CD4-positive, alpha-beta T cell treated with Interferon alpha-2 for 1 hour (primary cell): ENCODE measurements around the gene SPINK1.
"Not testable (repeated sequence)": the region's sequence is repeated elsewhere in the genome, so short reads cannot be mapped to it uniquely, and the experiment has no call there.

Experiments
- DNase-seq, 2 donors: peaks; one replicate each; pipeline ENCODE4 v3.0.0-alpha.2; 2020 to 2022

SPINK1 gene

DNA sequence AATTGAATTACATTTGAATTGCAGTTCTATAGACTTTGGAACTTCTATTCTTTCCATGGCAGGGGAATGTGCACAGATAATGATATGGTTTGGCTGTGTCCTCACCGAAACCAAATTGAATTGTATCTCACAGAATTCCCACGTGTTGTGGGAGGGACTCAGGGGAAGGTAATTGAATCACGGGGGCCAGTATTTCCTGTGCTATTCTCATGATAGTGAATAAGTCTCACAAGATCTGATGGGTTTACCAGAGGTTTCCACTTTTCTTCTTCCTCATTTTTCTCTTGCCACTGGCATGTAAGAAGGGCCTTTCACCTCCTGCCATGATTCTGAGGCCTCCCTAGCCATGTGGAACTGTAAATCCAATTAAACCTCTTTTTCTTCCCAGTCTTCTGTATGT lies 28.3 kb downstream of the SPINK1 start:
- not testable (repeated sequence) for DNase-seq

DNA sequence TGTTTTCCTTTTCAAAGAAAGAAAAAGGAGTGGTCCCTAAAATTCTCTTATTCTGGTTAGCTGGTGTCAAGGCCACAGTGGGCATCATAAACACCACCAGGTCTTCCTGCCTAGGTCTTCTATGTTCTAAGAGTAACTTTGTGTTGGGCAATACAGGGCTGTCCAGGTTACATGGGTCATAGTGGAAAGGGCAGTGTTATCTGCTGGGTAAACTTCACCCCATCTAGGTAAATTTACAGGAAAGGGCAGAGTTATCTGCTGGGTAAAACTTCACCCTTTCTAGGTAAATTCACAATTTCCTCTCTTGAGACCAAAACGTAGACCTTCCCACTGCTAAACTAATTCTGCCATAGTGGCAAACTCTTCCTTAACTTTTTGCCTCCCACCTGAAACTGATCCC lies 30.0 kb downstream of the SPINK1 start:
- no peak for DNase-seq

DNA sequence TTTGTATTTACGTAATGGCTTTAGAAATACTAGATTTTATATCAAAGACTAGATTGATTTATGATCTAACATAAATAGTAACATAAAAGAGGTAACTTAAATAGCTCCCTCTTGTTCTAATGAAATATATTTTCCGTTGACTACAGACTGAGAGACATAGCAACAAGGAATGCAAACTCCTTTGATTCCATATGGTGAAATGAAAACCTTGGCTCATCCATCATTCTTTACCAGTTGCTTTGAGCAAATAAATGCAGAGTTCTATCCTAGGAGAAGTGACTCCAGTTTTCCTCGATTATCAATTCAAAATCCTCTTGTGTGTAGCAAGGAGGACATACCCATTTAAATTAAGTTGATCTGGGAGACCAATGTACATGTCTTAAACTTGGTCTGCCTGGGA lies 31.0 kb downstream of the SPINK1 start:
- no peak for DNase-seq

DNA sequence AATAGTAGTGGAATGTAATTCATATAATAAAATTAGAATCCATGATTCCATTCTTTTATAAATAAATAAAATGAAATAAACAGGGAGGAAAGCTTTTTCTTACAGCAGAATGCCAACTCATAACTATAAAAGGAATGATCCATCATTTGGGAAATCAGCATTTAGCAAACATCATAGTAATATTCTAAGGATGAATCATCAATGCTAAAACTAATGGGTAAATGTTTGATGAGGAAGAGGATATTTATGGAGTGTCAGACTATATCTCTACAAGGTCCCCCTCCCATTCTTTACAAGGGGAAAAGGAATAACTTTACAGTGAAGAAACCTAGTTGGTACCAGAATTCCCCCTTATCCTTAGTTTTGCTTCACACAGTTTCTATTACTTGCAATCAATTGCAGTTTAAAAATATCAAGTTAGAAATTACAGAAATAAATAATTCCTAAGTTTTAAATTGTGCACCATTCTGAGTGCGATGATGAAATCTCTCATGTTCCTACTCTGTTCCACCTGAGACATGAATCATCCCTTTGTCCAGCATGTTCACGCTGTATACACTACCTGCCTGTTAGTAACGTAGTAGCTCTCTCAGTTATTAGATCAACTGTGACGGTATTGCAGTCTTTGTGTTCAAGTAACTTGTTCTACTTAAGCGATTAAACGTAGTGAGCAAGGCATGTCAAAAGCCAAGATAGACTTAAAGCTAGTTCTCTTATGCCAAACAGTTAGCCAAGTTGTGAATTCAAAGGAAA lies 34.7 kb downstream of the SPINK1 start:
- DNase-seq = no peak

DNA sequence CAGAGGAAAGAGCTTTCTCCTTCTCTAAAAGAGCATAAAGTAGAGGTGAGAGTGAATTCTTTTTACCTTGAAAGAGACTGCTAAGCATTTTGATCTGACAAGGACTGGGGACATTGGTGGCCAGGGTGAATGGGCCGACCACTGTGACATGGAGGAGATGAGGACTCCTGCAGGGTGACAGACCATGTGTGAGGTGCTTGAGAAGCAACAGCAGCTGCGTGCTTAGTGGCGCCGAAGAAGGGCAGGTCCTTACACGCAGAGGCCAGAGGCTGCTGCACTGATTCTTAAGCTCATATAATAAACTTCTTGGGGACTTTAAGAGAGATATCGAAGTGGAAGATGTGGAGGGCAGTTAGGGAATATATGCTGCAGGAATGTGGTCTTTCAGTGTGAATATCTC lies 40.3 kb downstream of the SPINK1 start:
- DNase-seq = no peak

DNA sequence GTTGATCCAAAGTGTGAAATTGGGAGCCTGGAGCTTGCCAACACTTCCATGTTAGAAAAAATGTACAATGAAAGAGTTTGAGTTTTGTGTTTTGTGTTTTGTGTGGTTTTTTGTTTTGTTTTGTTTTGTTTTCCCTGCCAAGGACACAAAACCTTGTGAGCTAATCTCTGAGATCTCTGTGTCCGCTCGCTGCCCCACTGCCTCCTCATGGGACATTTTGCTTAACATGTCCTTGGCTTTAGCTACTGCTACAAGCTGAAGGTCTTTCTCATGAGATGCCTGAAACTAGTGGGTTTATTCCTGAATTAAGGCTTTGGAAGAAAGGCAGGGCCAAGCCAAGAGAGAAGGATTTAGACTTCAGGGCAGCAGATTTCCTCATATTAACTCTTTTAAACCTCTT lies 41.7 kb downstream of the SPINK1 start:
- DNase-seq = no peak

DNA sequence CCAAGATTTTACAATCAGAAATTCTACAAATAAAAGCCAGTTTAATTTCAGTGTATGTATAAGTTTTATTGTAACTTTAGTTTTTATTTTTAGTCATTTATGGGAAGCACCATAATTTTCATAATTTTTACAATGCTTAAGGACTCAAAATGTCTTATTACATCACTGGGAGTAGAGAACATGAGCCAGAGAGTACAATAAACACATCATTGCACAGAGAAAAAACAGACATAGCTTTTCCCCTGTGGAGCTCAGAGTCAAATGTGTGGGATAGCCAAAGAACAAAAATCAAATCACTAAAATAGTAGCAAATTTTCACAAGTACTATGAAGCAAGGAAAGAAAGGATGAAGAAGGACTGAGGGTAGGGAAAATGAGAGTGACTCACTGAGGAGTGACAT lies 43.4 kb downstream of the SPINK1 start:
- DNase-seq = no peak

DNA sequence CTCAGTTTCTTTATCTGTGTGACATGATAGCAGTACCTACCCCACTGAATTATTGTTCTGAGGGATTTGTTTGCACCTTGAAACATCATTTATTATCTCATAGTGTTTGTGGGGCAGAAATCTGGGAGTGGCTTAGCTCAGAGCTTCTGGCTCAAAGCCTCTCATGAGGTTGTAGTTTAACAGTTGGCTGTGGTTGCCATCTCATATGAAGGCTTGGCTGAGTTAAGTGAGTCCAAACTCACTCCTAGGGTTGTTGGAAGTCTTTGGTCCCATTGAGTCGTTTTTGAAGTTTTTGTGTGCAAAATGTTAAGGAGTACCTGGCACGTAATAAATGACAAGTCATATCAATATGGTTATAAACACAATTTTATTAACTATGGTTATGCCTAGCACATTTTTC lies 45.3 kb downstream of the SPINK1 start:
- DNase-seq = no peak

DNA sequence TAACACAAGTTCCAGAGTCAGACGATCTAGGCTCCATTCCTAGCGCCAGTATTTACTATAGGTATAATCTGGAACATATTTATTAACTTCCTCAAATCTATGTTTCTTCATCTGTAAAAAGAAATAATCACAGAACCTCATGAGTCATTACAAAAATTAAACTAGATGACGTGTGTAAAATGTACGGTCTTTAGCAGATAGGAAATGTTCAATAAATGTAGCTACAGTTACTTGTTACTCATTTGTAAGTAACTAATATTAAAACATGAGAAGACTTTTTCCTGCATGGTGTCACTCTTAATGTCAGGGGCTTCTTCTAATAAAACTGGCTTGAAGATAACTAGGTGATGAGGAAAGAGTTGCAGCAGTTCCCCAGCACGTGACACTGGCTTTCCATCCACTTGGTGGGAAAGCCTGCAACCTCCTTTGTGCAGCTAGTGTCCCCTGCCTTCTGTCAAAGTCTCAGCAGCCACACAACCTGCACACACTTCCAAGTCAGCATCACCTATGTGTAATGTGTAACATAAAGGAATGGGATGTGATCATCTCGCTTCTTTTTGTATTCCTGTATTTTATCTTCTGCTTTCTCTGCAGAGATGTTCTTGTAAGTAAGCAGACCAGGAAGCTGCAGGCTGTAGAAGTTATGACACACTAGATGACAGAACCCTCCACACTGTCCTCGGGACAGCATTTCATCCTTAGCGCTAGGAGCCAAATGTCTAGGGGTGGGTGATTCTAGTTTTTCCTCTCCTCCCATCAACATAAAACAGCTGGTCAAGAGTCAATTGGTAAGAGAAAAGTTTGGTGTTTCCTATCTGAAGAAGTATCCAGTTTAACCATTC lies 47.1 kb downstream of the SPINK1 start:
- DNase-seq = no peak

DNA sequence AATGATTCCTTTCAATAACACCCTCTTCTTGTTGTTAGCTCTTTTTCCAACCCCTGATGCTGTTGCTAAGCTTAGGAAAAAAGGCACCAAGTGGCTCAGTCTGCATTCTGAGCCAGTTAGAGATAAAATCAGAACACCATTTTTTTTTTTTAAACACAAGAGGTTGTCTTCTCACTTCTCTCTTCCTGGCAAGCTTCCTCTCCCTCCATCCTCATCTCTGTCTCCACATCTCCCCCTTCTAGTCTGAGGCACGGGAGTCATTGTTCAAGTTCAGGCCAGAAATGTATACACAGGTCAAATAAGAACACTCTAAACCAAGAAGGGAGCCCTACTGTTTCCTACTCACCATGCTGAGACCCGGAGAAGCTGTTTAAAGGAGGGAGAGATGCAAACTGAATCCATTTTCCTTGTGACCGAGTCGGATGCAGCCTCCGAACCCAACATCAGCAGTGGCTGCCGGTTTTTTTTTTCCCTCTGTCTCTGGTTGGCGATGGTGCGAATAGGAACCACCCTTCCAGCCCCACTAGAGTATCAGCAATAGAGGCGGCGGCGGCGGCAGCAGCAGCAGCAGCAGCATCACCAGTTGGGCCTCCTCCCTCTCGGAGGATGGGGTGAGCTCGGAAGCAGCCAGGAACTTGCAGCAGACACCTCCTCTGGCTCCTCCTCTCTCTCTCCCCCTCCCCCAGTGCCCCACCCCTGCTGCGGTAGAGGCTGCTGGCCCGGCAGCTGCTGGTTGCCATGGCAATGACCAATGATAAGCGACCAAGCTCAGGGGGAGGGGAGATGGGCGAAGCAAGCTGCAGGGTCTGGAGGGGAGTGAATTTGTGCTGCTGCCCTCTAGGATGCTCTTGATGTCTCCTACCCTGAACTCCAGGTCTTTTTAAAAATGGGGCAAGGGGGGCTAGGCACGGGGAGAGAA lies 49.1 kb downstream of the SPINK1 start, which contains the start of gene JAKMIP2:
TSS of gene JAKMIP2 (minus strand) at position 619 of the 919 bp plus-strand sequence. CDS start 110,922 bp downstream, outside the sequence.
- DNase-seq = peak; percentile 94

DNA sequence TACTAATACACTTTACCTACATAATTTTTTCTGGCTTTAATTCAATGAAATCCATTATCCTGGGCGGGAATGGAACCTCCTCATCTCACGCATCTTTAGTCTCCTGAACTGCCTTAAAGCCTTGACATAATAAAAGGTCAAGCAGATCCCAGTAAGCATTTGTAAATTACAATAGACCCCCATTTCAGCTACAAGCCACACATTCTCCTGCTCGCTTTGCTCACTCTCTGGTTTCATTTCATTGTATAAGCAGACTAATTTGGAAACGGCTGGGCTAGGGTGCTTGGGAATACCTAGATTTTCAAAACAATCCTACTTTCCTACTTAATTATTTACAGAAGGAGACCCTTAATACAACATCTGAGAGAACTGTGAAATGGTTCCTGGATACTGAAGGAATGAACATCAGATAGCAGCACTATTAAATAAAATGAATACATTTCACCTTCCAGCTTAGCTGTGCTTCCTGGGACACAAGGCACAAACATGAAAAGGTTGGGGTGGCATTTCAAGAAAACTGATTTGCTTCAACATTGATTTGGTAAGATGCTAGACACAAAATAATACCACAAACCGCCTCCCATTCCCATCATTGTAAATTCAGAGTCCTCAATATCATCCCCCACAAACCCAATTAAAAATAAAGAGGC lies 50.4 kb downstream of the SPINK1 start:
- DNase-seq = no peak

DNA sequence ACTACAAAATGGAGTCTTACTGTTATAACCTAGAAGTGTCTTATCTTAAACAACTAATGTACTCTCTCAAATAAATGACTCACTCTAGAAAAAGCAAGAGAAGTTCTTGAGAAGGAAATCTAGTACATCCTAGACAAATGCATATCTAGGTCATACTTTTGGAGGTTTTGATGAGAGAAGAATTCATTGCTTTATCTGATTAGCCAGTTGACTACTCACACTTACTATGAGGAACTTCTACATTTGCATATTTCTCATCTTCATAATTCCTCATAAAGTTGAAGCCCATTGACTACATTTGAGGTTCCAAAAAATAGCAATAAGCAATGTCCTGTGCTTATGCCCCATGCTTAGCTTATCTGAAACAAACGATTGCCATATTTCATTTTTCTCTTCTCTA lies 51.8 kb downstream of the SPINK1 start:
- no peak for DNase-seq

DNA sequence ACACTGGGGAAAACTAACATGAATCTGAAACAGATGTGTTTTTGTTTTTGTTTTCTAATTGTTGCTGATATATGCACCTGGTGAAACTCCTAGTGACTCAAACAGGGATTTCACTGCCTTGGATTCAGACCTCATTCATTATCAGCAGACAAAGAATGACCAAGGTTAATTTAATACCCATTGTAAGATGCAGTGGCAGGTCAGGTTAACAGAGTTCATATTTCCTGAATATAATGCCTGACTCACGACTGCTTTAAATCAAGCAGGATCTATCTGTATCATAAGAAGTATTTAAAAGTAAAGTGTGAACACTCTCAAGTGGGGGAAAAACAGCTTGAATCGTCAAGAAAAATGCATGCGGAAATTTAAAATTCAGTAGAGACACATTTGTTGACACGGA lies 54.5 kb downstream of the SPINK1 start:
- no peak for DNase-seq
